22Rv1 (cell line): ENCODE measurements around the gene HDGFL2.

Source experiments
- CTCF ChIP-seq: fragments of 450-650 bp; IDR thresholded peaks from 2 replicates; pipeline ENCODE4 v1.5.1; 2017; ENCODE audit warnings: mild to moderate bottlenecking
- ZFX ChIP-seq: fragments of 450-650 bp; IDR thresholded peaks from 2 replicates; pipeline ENCODE4 v1.6.1; 2017; ENCODE audit warnings: antibody characterized with exemption, borderline replicate concordance

- TF ChIP-seq ZFX, result no peak
- TF ChIP-seq CTCF, result no peak
These were observed 23.7 kb upstream of the HDGFL2 start for GRCh38 chr19:4448147-4448985.
